IMR-90 (cell line): ENCODE results near the gene PRELP. TPM values are rescaled to one million over a fixed set of nuclear protein-coding genes. Genes with fewer than 3 reads are reported as not detected.

Source experiments
- ATAC-seq: fragments of 200-7000 bp; cut with Tn5 transposase; 2 replicates; pipeline ENCODE4 v1.9.1; 2020; ENCODE audit warnings: low read depth, mild to moderate bottlenecking, moderate library complexity
- BruUV-seq: library from RNA; stranded (reverse); fragments of 400-500 nt; replicated peaks from 2 replicates; lab custom pipeline; 2021; lab: Mats Ljungman, UMichigan
- CTCF ChIA-PET: fragments of 300-600 bp; formaldehyde crosslinking; extraction: SDS; loops from one replicate; lab custom pipeline; 2021; ENCODE audit warnings: antibody characterized with exemption; lab: Yijun Ruan, JAX
- POLR2A ChIA-PET: fragments of 300-600 bp; sonication (Branson Sonifier 250); formaldehyde crosslinking; loops from one replicate; lab custom pipeline; 2022; ENCODE audit warnings: antibody characterized with exemption; ENCODE audit not compliant: unreplicated experiment; lab: Charles Lee
- DNase-seq: peaks from one replicate; pipeline ENCODE4 v3.0.0; 2013
- H2AFZ ChIP-seq: replicated peaks from 2 replicates; pipeline ENCODE3; 2013; ENCODE audit warnings: low read length, mild to moderate bottlenecking; ENCODE audit not compliant: poor library complexity
- H2AK5ac ChIP-seq: 2 replicates; pipeline ENCODE4 v1.6.1; 2013; ENCODE audit warnings: low read depth, low read length, inconsistent platforms
- H2AK9ac ChIP-seq: replicated peaks from 2 replicates; pipeline ENCODE3; 2013; ENCODE audit warnings: mild to moderate bottlenecking, low read depth, low read length, moderate library complexity; ENCODE audit not compliant: poor library complexity
- H2BK120ac ChIP-seq: 2 replicates; pipeline ENCODE4 v1.6.1; 2013; ENCODE audit warnings: low read depth, low read length, inconsistent platforms
- H2BK15ac ChIP-seq: 3 replicates; pipeline ENCODE4 v1.6.1; 2013; ENCODE audit warnings: low read depth, low read length, inconsistent platforms
- H2BK20ac ChIP-seq: 2 replicates; pipeline ENCODE4 v1.6.1; 2013; ENCODE audit warnings: low read depth, mild to moderate bottlenecking, inconsistent platforms, low read length, moderate library complexity
- H2BK5ac ChIP-seq: 2 replicates; pipeline ENCODE4 v1.6.1; 2013; ENCODE audit warnings: mild to moderate bottlenecking, low read depth, low read length, inconsistent platforms; ENCODE audit not compliant: poor library complexity, severe bottlenecking
- H3K14ac ChIP-seq: replicated peaks from 2 replicates; pipeline ENCODE4 v1.6.1; 2013; ENCODE audit warnings: low read depth, low read length, inconsistent platforms
- H3K18ac ChIP-seq: 2 replicates; pipeline ENCODE4 v1.6.1; 2013; ENCODE audit warnings: low read depth, low read length, control low read depth
- H3K23ac ChIP-seq: 2 replicates; pipeline ENCODE4 v1.6.1; 2013; ENCODE audit warnings: low read depth, low read length, inconsistent platforms
- H3K27ac ChIP-seq: 2 replicates; pipeline ENCODE4 v1.5.1; 2013; ENCODE audit warnings: mild to moderate bottlenecking, control low read depth, low read length; ENCODE audit not compliant: insufficient read depth
- H3K27me3 ChIP-seq: 2 replicates; pipeline ENCODE4 v1.6.1; 2013; ENCODE audit warnings: low read length; ENCODE audit not compliant: control insufficient read depth, insufficient read depth
- H3K36me3 ChIP-seq: 2 replicates; pipeline ENCODE4 v1.6.1; 2013; ENCODE audit warnings: low read length, mixed read lengths; ENCODE audit not compliant: control insufficient read depth, insufficient read depth
- H3K4ac ChIP-seq: 2 replicates; pipeline ENCODE4 v1.6.1; 2013; ENCODE audit warnings: low read depth, low read length, inconsistent platforms
- H3K4me1 ChIP-seq: 2 replicates; pipeline ENCODE4 v1.6.1; 2013; ENCODE audit warnings: low read length, mixed read lengths; ENCODE audit not compliant: control insufficient read depth, insufficient read depth
- H3K4me2 ChIP-seq: 2 replicates; pipeline ENCODE4 v1.6.1; 2013; ENCODE audit warnings: low read depth, mild to moderate bottlenecking, control low read depth, low read length, moderate library complexity
- H3K4me3 ChIP-seq: 2 replicates; pipeline ENCODE4 v1.5.1; 2013; ENCODE audit warnings: low read depth, mild to moderate bottlenecking, control low read depth, low read length, moderate library complexity; ENCODE audit not compliant: insufficient read depth
- H3K56ac ChIP-seq: 2 replicates; pipeline ENCODE4 v1.6.1; 2013; ENCODE audit warnings: low read length, inconsistent platforms; ENCODE audit not compliant: insufficient read depth; ENCODE audit errors: extremely low read depth
- H3K79me1 ChIP-seq, 2 experiments: 2 replicates each; pipeline ENCODE4 v1.6.1; 2013; ENCODE audit warnings: low read length in 2 of 2, inconsistent platforms in 1 of 2, low read depth in 1 of 2
- H3K9ac ChIP-seq: 2 replicates; pipeline ENCODE4 v1.6.1; 2013; ENCODE audit warnings: low read depth, low read length, control low read depth
- H3K9me1 ChIP-seq: 2 replicates; pipeline ENCODE4 v1.6.1; 2013; ENCODE audit warnings: low read length, inconsistent platforms; ENCODE audit not compliant: insufficient read depth
- H3K9me3 ChIP-seq: 2 replicates; pipeline ENCODE4 v1.6.1; 2013; ENCODE audit warnings: low read length; ENCODE audit not compliant: control insufficient read depth, insufficient read depth
- H4K20me1 ChIP-seq: 2 replicates; pipeline ENCODE4 v1.6.1; 2013; ENCODE audit warnings: low read length, inconsistent platforms; ENCODE audit not compliant: insufficient read depth
- H4K5ac ChIP-seq: 2 replicates; pipeline ENCODE4 v1.6.1; 2013; ENCODE audit warnings: mild to moderate bottlenecking, low read depth, low read length, control low read depth
- H4K8ac ChIP-seq, 2 experiments: 2 replicates each; pipeline ENCODE4 v1.6.1; 2013; ENCODE audit warnings: low read depth in 2 of 2, low read length in 2 of 2, control low read depth in 1 of 2, inconsistent platforms in 1 of 2
- H4K91ac ChIP-seq: 2 replicates; pipeline ENCODE4 v1.6.1; 2013; ENCODE audit warnings: low read depth, low read length, inconsistent platforms; ENCODE audit not compliant: insufficient read depth
- BHLHE40 ChIP-seq: fragments of 150-350 bp; IDR thresholded peaks from 2 replicates; pipeline ENCODE4 v1.6.1; 2016; ENCODE audit warnings: mild to moderate bottlenecking, low read depth, low read length
- FOS ChIP-seq: fragments of 150-350 bp; IDR thresholded peaks from 2 replicates; pipeline ENCODE4 v1.6.1; 2016; ENCODE audit warnings: low read depth, low read length
- MAZ ChIP-seq: IDR thresholded peaks from 2 replicates; pipeline ENCODE4 v1.6.1; 2012; ENCODE audit warnings: low read depth, mild to moderate bottlenecking, low read length, improper control_type of control experiment, moderate library complexity, borderline replicate concordance
- MXI1 ChIP-seq: IDR thresholded peaks from 2 replicates; pipeline ENCODE4 v1.6.1; 2012; ENCODE audit warnings: low read depth, mild to moderate bottlenecking, low read length, moderate library complexity, borderline replicate concordance
- POLR2A ChIP-seq: IDR thresholded peaks from 2 replicates; pipeline ENCODE4 v1.6.1; 2012; ENCODE audit warnings: mild to moderate bottlenecking, low read depth, low read length
- RCOR1 ChIP-seq: IDR thresholded peaks from 2 replicates; pipeline ENCODE4 v1.6.1; 2012; ENCODE audit warnings: mild to moderate bottlenecking, low read length, improper control_type of control experiment; ENCODE audit not compliant: insufficient replicate concordance
- RFX5 ChIP-seq: IDR thresholded peaks from 2 replicates; pipeline ENCODE4 v1.8.0; 2012; ENCODE audit warnings: low read depth, mild to moderate bottlenecking, low read length, moderate library complexity
- WGBS, 2 experiments: methylation state at CpG; one replicate each; pipeline versions ENCODE4 v1.1.5 to v1.1.7; 2013; ENCODE audit warnings: missing lambda C conversion rate in 2 of 2; ENCODE audit not compliant: insufficient read length in 1 of 2; ENCODE audit errors: extremely low coverage in 2 of 2; 5-methylcytosine and 5-hydroxymethylcytosine counted together
- dilution Hi-C: fragments of 300-500 bp; cut with HindIII; formaldehyde crosslinking; loops from one replicate; pipeline ENCODE4 v1.14.3; 2018; ENCODE audit warnings: low sequenced_read_pairs; ENCODE audit not compliant: unreplicated experiment
- in situ Hi-C: fragments of 300-500 bp; cut with MboI; formaldehyde crosslinking; loops from 3 replicates; pipeline ENCODE4 v1.14.3; 2019; ENCODE audit warnings: low sequenced_read_pairs, inconsistent platforms, mixed read lengths
- intact Hi-C: fragments of 100-400 bp; cut with micrococcal nuclease; formaldehyde crosslinking; loops from 2 replicates; pipeline ENCODE4 v1.10.0; 2022
- polyA plus RNA-seq, 3 experiments: library from polyadenylated mRNA; depleted of rRNA; stranded (reverse); fragments of >200 nt; gene quantifications; 2 replicates each; pipeline ENCODE4 v1.2.3, GENCODE V29; 2012; ENCODE audit warnings: low replicate concordance in 1 of 3
- total RNA-seq: library from RNA; depleted of rRNA; stranded (reverse); fragments of >200 nt; gene quantifications from 2 replicates; pipeline ENCODE4 v1.2.3, GENCODE V29; 2012
- TF ChIP-seq, protein P1 (sequence below): fragments of 150-350 bp; IDR thresholded peaks from 2 replicates; pipeline ENCODE4 v1.6.1; 2016; ENCODE audit warnings: low read depth, mild to moderate bottlenecking, low read length, moderate library complexity, borderline replicate concordance

PRELP gene
- total and polyA plus RNA-seq, 2 of the 4 experiments (the other 2 are of a cell fraction): 0.56 TPM; not detected in 1

DNA sequence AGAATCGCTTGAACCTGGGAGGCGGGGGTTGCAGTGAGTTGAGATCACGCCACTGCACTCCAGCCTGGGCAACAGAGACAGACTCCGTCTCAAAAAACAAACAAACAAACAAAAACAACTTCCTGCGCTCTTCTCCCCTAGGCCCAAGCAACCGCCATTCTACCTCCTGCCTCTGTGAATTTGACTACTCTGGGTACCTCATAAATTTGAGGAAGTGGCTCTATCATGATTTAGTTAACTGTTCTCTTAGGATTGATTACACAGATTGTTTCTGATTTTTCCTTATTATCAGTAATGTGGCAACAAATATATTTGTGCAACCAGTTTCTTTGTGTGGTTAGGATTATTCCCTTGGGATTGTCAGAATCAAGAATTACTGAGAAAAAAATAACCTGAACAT, 48.1 kb downstream of the PRELP start:
- ATAC-seq: no peak
- Histone ChIP-seq H3K36me3 (no peaks in the 10 kb centered on the region), H3K23ac (no peak overlapping the region), H3K27ac (no peak overlapping the region), H3K14ac (no peak overlapping the region), H3K9me1 (peaks cover 25% of the 10 kb centered on the region), H4K8ac (no peak overlapping the region), H2BK15ac (no peak overlapping the region), H3K4me3 (no peak overlapping the region), H4K20me1 (no peaks in the 10 kb centered on the region), H3K9ac (no peak overlapping the region), H2AK5ac (no peak overlapping the region), H2BK120ac (no peak overlapping the region), H3K27me3 (no peaks in the 10 kb centered on the region), H3K4me2 (no peak overlapping the region), H2AK9ac (no peak overlapping the region), H2BK20ac (no peak overlapping the region), H3K79me1 (no peaks in the 10 kb centered on the region), H4K91ac (no peak overlapping the region), H2BK5ac (no peak overlapping the region), H3K4me1 (peaks cover 11% of the 10 kb centered on the region), H3K9me3 (no peaks in the 10 kb centered on the region), H3K18ac (no peak overlapping the region), H3K4ac (no peak overlapping the region), H4K5ac (no peak overlapping the region), H2AFZ (no peak overlapping the region), H3K56ac (no peak overlapping the region)
- no CpG with 5 or more reads among the region's 6 CpGs for WGBS, 2 experiments
- dilution Hi-C loops (no loop called here), in situ Hi-C loops (no loop called here), intact Hi-C loops (no loop called here)
- no TSS peak for BruUV-seq
- TF ChIP-seq POLR2A (no peak), RFX5 (no peak), MAZ (no peak), BHLHE40 (no peak), MXI1 (no peak), FOS (no peak), RCOR1 (no peak)
- TF ChIP-seq, protein P1, sequence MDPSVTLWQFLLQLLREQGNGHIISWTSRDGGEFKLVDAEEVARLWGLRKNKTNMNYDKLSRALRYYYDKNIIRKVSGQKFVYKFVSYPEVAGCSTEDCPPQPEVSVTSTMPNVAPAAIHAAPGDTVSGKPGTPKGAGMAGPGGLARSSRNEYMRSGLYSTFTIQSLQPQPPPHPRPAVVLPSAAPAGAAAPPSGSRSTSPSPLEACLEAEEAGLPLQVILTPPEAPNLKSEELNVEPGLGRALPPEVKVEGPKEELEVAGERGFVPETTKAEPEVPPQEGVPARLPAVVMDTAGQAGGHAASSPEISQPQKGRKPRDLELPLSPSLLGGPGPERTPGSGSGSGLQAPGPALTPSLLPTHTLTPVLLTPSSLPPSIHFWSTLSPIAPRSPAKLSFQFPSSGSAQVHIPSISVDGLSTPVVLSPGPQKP: no peak
- ChIA-PET POLR2A (no interaction called here), CTCF (no interaction called here)
- DNase-seq: no peak
